Measurements from ENCODE around the gene PAPOLB. TPM values are rescaled to one million over a fixed set of nuclear protein-coding genes. Genes with fewer than 3 reads are reported as not detected.

PAPOLB gene
- total RNA-seq, 2 experiments from 2014 or later = not detected

DNA sequence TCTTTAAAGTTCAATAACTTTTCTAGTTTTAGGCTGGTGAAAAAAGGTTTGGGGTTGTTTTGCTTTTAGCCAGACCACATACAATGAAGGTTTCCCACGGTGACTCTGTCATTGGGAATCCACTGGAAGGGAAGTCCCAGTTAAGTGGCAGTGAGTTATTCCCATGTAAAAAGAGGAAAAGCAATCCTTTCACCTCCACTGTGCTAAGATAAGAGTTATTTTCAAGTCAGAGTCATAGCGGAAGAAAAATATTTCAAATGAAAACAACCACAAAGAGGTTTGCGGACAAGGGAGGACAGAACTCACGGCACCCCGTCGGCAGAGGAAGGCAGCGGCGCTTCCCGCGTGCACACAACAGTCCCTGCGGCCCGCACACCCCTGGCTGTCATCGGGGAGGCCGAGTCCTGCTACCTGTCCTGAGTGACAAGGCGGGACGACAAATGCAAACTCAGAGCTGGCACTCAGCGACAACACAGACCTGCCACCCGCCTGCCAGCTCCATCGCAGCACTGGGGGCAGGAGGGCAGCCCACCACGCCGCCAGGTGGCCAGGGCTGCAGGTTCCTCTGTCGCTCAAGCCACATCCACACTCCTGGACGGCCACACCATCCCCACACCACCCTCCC, 9.3 kb upstream of the PAPOLB start:
- POLR2A ChIA-PET = no interaction called here
- DNase-seq (peak; percentile 45), ATAC-seq (ENCODE audit: low read depth) (peak; percentile 71)
- Mint-ChIP-seq H3K9me3 (no peaks in the 10 kb centered on the region), H3K4me1 (peaks cover 14% of the 10 kb centered on the region), H3K4me3 (peak overlapping the region; percentile 11), H3K36me3 (no peaks in the 10 kb centered on the region), H3K27ac (no peak overlapping the region), H3K27me3 (peaks cover 19% of the 10 kb centered on the region)

DNA sequence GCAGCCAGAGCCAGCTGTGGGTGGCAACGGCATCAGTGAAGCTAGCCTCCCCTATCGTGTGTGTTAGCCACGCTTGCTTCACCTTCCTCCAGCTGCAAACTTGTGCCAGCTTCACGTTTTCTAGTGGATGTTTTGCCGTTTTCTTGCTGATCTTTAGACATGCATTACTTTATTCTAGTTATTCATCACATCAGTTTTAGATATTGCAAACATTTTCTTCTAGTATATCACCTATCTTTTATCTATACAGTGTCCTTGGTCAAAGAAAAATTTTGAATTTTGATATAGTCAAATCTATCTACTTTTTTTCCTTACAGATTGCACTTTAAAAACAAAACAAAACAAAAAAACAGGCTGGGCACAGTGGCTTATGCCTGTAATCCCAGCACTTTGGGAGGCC, 6.7 kb upstream of the PAPOLB start:
- Mint-ChIP-seq H3K36me3 (no peaks in the 10 kb centered on the region), H3K4me3 (no peak overlapping the region), H3K9me3 (peaks cover 2% of the 10 kb centered on the region), H3K27me3 (peaks cover 37% of the 10 kb centered on the region), H3K27ac (no peak overlapping the region), H3K4me1 (peaks cover 14% of the 10 kb centered on the region)
- ATAC-seq (ENCODE audit: low read depth) (no peak), DNase-seq (no peak)
- POLR2A ChIA-PET = no interaction called here

DNA sequence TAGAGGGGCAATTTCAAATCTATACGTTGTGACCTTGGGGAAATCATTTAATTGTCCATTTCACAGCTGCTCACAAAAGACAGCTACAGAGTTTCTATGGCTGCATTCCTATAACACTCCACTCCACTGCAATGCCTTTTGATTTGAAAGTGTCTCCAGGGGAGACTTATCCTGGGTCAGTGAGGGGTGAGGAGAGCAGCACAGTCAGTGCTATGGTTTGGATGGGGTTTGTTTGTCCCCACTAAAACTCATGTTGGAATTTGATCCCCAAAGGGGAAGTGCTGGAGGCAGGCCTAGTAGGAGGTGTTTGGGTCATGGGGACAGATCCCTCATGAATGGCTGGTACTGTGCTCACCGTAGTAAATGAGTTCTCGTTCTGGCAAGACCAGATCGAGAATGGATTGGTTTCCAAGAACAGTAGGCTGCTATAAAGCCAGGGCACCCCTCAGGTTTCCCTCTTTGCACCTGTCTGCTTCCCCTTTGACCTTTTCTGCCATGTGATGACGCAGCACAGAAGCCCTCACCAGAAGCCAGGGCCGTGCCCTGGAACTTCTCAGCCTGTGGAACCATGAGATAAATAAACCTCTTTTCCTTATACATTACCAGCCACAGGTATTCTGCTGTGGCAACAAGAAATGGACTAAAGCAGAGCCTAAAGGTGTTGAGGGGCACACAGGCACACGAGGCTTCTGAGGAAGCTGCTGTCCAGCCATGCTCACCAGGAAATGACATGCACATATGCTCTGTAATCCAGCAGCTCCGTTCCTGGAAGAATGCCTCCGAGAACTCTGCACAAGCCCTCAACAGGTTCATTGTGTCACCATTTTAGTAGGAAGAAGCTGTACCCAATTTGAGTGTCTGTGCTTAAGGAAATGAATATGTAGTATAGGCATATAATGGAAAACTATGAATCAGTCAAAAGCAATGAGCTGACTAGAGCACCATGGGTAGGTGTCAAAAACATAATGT, 5.0 kb upstream of the PAPOLB start:
- Mint-ChIP-seq H3K9me3 (peaks cover 4% of the 10 kb centered on the region), H3K27me3 (peaks cover 45% of the 10 kb centered on the region), H3K4me3 (no peak overlapping the region), H3K27ac (no peak overlapping the region), H3K36me3 (no peaks in the 10 kb centered on the region), H3K4me1 (peaks cover 13% of the 10 kb centered on the region)
- POLR2A ChIA-PET = no interaction called here
- ATAC-seq (ENCODE audit: low read depth) (no peak), DNase-seq (no peak)

DNA sequence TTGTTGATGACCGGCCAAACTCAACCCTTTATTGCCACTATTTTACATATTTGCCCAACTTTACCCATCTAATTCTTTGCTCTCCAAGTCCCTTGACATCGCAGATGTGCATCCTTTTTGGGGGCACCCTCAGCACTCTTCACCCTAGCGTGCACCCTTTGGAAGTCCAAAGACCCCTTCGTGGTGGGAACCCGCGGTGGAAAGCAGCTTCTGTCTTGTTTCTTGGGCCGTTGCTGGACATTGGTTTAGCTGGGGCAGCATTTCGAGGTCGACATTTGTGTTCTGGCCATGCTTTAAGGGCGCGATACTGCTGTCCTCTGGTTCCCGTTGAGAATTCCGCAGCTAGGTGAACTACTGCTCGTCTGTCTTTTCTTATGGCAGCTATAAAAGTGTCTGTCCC, 326 bp upstream of the PAPOLB start:
- POLR2A ChIA-PET = interaction anchor here (0.6 kb wide), 1 partner anchor 113 kb away, joined by 3 read pairs; no protein-coding TSS in a partner anchor
- ATAC-seq (ENCODE audit: low read depth) = no peak

DNA sequence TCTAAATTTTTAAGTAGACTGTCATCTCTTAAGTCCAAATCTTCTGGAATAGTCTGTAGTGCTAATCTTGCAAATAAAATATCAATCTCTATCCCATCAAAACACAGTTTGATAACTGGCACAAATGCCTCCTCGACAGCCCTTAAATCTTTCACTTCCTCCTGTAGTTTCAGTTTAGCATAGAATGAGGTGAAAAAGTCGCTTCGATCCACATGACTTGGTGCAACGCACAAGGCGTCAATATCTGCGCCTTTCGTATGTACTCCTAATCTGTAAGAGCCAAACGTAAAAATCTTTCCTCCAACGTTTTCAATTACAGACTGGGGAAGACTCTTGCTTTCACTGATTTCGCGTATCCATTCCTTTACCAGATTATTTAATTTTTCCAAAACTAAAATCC, 603 bp downstream of the PAPOLB start:
- DNase-seq (no peak), ATAC-seq (ENCODE audit: low read depth) (no peak)
- POLR2A ChIA-PET = no interaction called here
- H3K4me1 Mint-ChIP-seq = peaks cover 2% of the 10 kb centered on the region
- H3K36me3 Mint-ChIP-seq = no peaks in the 10 kb centered on the region
- H3K27ac Mint-ChIP-seq = no peak overlapping the region
- peaks cover 65% of the 10 kb centered on the region for H3K27me3 Mint-ChIP-seq
- peak overlapping the region; percentile 58 for H3K4me3 Mint-ChIP-seq
- H3K9me3 Mint-ChIP-seq = peaks cover 6% of the 10 kb centered on the region

More for the DNA sequence above, 326 bp upstream of the PAPOLB start:
- Mint-ChIP-seq H3K27me3 (peaks cover 58% of the 10 kb centered on the region), H3K27ac (no peak overlapping the region), H3K9me3 (peaks cover 6% of the 10 kb centered on the region), H3K4me3 (peak overlapping the region; percentile 58), H3K36me3 (no peaks in the 10 kb centered on the region), H3K4me1 (peaks cover 2% of the 10 kb centered on the region)
- no peak for DNase-seq

DNA sequence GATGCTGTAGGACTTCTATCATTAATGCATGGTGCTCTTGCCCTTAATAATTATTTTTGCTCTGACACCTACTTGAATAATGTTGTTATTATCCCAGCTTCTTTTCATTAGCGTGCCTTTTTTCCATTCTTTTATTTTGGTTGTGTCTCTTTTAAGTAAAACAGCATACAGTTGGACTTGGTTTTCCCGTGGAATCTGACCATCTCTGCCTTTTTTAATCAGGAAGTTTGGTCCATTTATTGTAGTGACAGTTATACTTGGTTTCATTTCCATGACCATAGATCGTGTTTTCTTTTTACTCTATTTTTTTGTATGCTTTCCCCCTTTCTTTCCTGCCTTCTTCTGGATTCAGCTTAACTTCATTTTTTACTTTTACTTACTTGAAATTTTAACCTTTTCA, 4.6 kb downstream of the PAPOLB start:
- H3K9me3 Mint-ChIP-seq = peaks cover 2% of the 10 kb centered on the region
- POLR2A ChIA-PET = no interaction called here
- no peak overlapping the region for H3K4me3 Mint-ChIP-seq
- H3K27ac Mint-ChIP-seq = no peak overlapping the region
- peaks cover 38% of the 10 kb centered on the region for H3K27me3 Mint-ChIP-seq
- no peak for ATAC-seq (ENCODE audit: low read depth)
- H3K4me1 Mint-ChIP-seq = no peaks in the 10 kb centered on the region
- no peak for DNase-seq
- no peaks in the 10 kb centered on the region for H3K36me3 Mint-ChIP-seq

DNA sequence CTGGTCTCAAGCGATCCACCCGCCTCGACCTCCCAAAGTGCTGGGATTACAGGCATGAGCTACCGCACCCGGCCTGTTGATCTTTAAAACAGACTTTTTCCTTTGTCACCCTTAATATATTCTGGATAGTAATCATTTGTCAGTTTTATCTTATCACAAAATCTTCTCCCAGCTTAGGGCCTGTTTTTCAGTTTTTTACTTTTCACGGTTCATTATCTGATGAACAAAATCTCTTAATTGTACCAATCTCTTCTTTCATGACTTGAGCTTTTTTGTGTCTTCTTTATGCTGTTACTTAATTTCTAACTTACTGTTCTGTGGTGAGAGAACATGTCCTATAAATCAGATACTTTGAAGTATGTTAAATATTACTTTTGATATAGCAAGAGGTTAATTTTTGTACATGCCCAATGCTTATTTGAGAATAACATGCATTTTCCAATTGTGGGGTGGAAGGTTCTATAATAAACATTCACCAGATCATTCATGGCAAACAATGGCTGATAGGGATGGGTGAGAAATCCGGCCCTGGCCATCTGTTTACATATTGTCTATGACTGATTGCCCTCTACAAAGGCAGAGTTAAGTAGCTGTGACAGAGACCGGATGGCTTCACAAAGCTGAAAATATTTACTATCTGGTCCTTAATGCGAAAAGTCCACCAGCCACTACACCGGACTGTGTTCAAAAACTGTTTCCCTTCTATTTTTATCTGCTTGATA, 5.3 kb downstream of the PAPOLB start:
- Mint-ChIP-seq H3K4me1 (peaks cover 4% of the 10 kb centered on the region), H3K4me3 (no peak overlapping the region), H3K9me3 (peaks cover 2% of the 10 kb centered on the region), H3K36me3 (no peaks in the 10 kb centered on the region), H3K27ac (no peak overlapping the region), H3K27me3 (peaks cover 36% of the 10 kb centered on the region)
- DNase-seq (no peak), ATAC-seq (ENCODE audit: low read depth) (no peak)
- POLR2A ChIA-PET = no interaction called here

DNA sequence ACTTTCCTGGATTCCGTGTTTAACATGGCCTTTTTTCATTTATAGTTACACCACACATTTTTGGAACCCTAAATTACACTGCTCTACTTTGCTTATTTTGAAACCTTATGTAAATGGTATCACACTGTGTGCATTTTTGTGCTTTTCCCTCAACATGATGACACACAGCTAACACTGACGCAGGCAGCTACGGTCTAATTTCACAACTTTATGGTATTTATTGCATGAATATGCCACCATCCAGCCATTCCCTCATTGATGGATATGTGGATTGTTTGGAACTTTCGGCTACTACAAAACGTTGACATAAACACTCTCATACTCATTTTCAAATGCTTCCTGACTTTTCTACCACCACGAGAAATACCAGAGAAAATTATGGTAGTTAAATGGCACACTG, 6.9 kb downstream of the PAPOLB start:
- no peak for DNase-seq
- H3K9me3 Mint-ChIP-seq = no peaks in the 10 kb centered on the region
- POLR2A ChIA-PET = no interaction called here
- H3K4me1 Mint-ChIP-seq = peaks cover 7% of the 10 kb centered on the region
- no peak overlapping the region for H3K4me3 Mint-ChIP-seq
- H3K36me3 Mint-ChIP-seq = no peaks in the 10 kb centered on the region
- peaks cover 22% of the 10 kb centered on the region for H3K27me3 Mint-ChIP-seq
- no peak for ATAC-seq (ENCODE audit: low read depth)
- no peak overlapping the region for H3K27ac Mint-ChIP-seq

DNA sequence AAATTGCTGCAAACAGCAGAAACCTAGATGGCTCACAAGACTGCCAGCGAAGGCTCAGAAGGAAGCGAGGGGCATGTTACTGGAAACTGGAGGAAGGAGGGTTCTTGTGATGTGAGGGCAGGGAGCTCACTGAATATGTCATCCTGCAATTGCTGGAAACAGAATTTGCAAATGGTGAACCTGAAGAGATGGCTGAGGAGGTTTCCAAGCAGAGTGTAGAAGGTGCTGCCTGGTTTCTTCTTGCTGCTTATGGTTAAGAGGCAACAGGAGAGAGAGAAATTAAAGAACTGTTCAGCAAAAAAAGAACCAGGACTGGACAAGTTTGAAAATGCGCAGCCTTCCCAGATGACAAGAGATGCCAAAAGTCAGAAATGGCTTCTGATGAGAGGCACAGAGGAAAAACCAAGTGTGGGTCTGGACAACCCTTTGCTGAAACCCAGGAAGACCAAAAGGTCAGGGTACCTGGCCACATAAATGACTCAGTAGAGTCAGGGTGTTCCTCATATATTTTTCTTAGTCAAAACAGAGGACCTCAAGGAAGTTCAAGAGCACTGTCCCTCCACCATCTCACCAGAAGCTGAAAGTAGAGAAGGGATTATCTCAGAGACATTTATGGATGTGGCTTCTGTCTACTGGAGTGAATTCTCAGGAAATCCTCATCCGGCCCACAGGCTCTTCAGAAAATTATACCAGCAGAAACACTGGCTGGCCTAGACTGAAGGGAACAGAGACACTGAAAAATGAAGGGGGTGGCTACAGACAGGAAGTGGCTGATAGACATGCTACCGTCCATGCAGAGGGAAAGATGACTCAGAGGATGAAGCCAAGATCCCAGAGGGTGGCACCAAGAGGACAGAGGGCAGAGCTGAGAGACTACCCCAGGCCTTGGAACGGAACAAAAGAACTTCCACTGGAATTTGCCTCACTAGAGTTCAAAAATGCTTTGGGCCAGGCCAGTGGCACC, 10.1 kb downstream of the PAPOLB start:
- POLR2A ChIA-PET = interaction anchor here (0.6 kb wide), 1 partner anchor 949 kb away, joined by 4 read pairs; no protein-coding TSS in a partner anchor
- no peaks in the 10 kb centered on the region for H3K9me3 Mint-ChIP-seq
- H3K36me3 Mint-ChIP-seq = no peaks in the 10 kb centered on the region
- H3K4me1 Mint-ChIP-seq = peaks cover 7% of the 10 kb centered on the region
- H3K27me3 Mint-ChIP-seq = peaks cover 13% of the 10 kb centered on the region
- DNase-seq = no peak
- H3K4me3 Mint-ChIP-seq = no peak overlapping the region
- ATAC-seq (ENCODE audit: low read depth) = peak; percentile 62
- no peak overlapping the region for H3K27ac Mint-ChIP-seq

DNA sequence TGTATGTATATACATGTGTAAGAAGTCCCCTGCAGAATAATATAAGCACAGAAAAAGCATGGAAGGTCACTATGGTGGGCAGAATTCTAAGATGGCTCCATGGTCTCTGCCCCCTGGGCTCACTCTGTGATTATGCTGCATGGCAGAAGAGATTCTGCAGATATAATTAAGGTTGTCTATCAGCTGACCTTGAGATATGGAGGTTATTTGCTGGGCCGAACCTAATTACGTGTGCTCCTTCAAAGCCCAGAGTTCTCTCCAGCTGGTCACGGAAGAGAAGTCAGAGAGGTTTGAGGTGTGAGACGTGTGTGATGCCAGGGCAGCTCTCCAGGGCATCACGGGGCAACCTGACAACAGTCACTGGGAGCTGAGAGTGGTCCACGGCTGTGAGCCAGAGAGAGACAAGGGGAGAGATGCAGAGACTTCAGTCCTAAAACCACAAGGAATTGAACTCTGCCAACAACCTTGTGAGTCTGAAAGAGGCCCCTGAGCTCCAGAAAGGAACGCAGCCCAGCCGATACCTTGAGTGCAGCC, 11.5 kb downstream of the PAPOLB start:
- Mint-ChIP-seq H3K27me3 (peaks cover 16% of the 10 kb centered on the region), H3K4me3 (no peak overlapping the region), H3K27ac (no peak overlapping the region), H3K4me1 (peaks cover 10% of the 10 kb centered on the region), H3K9me3 (no peaks in the 10 kb centered on the region), H3K36me3 (no peaks in the 10 kb centered on the region)
- POLR2A ChIA-PET = no interaction called here
- ATAC-seq (ENCODE audit: low read depth) (no peak), DNase-seq (no peak)

DNA sequence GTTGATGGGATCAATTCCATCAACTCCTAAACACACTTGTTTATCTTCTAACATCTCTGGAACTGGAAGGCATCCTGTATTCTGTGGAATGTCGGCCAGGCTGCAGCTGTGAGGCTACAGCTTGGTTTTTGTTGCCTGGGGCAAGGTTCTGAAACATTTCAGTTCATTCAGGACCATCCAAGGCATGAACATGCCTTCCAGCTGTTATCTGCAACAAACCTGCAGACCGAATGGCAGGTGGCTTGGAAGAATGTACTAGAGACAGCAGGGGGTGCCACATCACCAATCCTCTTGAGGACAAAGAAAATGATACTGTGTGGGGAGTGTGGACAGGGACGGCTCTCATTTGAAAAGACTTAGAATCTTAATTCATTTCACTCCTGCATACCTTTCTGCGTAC, 12.4 kb downstream of the PAPOLB start:
- H3K4me3 Mint-ChIP-seq = no peak overlapping the region
- ATAC-seq (ENCODE audit: low read depth) (peak; percentile 75), DNase-seq (no peak)
- peaks cover 11% of the 10 kb centered on the region for H3K4me1 Mint-ChIP-seq
- peaks cover 23% of the 10 kb centered on the region for H3K27me3 Mint-ChIP-seq
- no peaks in the 10 kb centered on the region for H3K9me3 Mint-ChIP-seq
- POLR2A ChIA-PET = interaction anchor here (0.7 kb wide), 1 partner anchor 67 kb away, joined by 3 read pairs; no protein-coding TSS in a partner anchor
- no peaks in the 10 kb centered on the region for H3K36me3 Mint-ChIP-seq
- no peak overlapping the region for H3K27ac Mint-ChIP-seq

DNA sequence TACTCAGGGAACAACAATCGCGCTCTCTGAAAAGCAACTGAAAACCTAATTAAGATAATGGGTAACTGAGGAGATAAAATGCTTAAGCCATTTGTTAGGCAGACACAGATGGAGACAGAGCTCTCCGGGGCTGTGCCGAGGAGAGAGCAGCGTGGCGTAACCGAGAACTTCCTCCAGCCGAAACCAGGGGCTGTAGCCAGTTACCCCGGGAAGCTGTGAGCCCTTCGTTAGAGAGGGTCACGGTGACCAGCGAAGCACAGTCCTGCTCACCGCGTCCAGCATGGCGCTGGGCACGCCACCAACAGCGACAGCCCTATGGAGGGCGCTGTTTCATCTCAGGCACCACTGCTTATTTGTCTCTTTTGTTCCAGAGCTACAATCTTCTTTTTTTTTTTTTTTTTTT, 16.1 kb downstream of the PAPOLB start:
- Mint-ChIP-seq H3K4me1 (peaks cover 4% of the 10 kb centered on the region), H3K27me3 (peaks cover 23% of the 10 kb centered on the region), H3K36me3 (no peaks in the 10 kb centered on the region), H3K4me3 (no peak overlapping the region), H3K27ac (no peak overlapping the region), H3K9me3 (no peaks in the 10 kb centered on the region)
- DNase-seq = no peak
- ATAC-seq (ENCODE audit: low read depth) = no peak
- POLR2A ChIA-PET = no interaction called here

All from activated naive CD8-positive, alpha-beta T cell treated with anti-CD3 and anti-CD28 coated beads, Interleukin-2, amount 10 ng/mL, durations not matched to agents 7 days and 5 days (primary cell).